GM12878 (cell line): ENCODE measurements around the gene SCAF8. TPM values are rescaled to one million over a fixed set of nuclear protein-coding genes. Genes with fewer than 3 reads are reported as not detected.
A peak's percentile ranks its signal among the peaks of the same experiment; 100 is the strongest.

ENCODE experiments used
- ATAC-seq: fragments of 200-7000 bp; cut with Tn5 transposase; 3 replicates; pipeline ENCODE4 v1.9.1; 2020; ENCODE audit warnings: mild to moderate bottlenecking, moderate library complexity
- BruUV-seq: library from RNA; stranded (reverse); fragments of 400-500 nt; replicated peaks from 2 replicates; lab custom pipeline; 2021; lab: Mats Ljungman, UMichigan
- CTCF ChIA-PET: fragments of 300-600 bp; sonication (Branson Sonifier 250); formaldehyde crosslinking; extraction: SDS; loops from one replicate; lab custom pipeline; 2021; ENCODE audit warnings: inconsistent platforms; lab: Yijun Ruan, JAX
- POLR2A ChIA-PET: fragments of 350-600 bp; formaldehyde crosslinking; extraction: SDS; loops from one replicate; lab custom pipeline; 2021; ENCODE audit warnings: inconsistent platforms; lab: Charles Lee
- RAD21 ChIA-PET: fragments of 300-600 bp; sonication (Branson Sonifier 250); formaldehyde crosslinking; loops from one replicate; lab custom pipeline; 2023; ENCODE audit warnings: antibody characterized with exemption; ENCODE audit not compliant: unreplicated experiment; lab: Charles Lee
- SMC1A ChIA-PET: fragments of 300-600 bp; sonication (Branson Sonifier 250); formaldehyde crosslinking; loops from one replicate; lab custom pipeline; 2023; ENCODE audit not compliant: unreplicated experiment, uncharacterized antibody; lab: Charles Lee
- DNase-seq: peaks from one replicate; pipeline ENCODE4 v3.0.0-alpha.2; 2011; ENCODE audit warnings: low read depth, low spot score
- FAIRE-seq: peaks from 3 replicates; lab custom pipeline; 2011; peaks lifted over from hg19 to GRCh38; lab: Jason Lieb, UNC
- H2AFZ ChIP-seq: 2 replicates; pipeline ENCODE4 v1.6.0; 2011; ENCODE audit warnings: low read depth, low read length, control low read depth; ENCODE audit not compliant: control insufficient read depth
- H3K27ac ChIP-seq: 2 replicates; pipeline ENCODE4 v1.5.1; 2011; ENCODE audit warnings: control low read depth; ENCODE audit not compliant: control insufficient read depth, insufficient read depth
- H3K27me3 ChIP-seq, 2 experiments: replicated peaks in 1 of 2; 2 replicates each; pipeline versions ENCODE4 v1.6.0 to v1.6.1; 2011; ENCODE audit warnings: low read length in 1 of 2; ENCODE audit not compliant: control insufficient read depth in 2 of 2, insufficient read depth in 2 of 2
- H3K36me3 ChIP-seq, 2 experiments: 2 replicates each; pipeline ENCODE4 v1.5.1; 2011; ENCODE audit warnings: low read length in 1 of 2; ENCODE audit not compliant: control insufficient read depth in 2 of 2, insufficient read depth in 2 of 2
- H3K4me1 ChIP-seq: 2 replicates; pipeline ENCODE4 v1.6.1; 2011; ENCODE audit warnings: mild to moderate bottlenecking, low read length, moderate library complexity, mixed read lengths; ENCODE audit not compliant: control insufficient read depth, insufficient read depth
- H3K4me2 ChIP-seq: 2 replicates; pipeline ENCODE4 v1.6.0; 2011; ENCODE audit warnings: control low read depth; ENCODE audit not compliant: control insufficient read depth, insufficient read depth
- H3K4me3 ChIP-seq: fragments of 200-600 bp; sonication (generic); 2 replicates; pipeline ENCODE4 v1.5.1; 2016
- H3K79me2 ChIP-seq: 2 replicates; pipeline ENCODE4 v1.6.0; 2011; ENCODE audit warnings: low read length; ENCODE audit not compliant: control insufficient read depth, insufficient read depth
- H3K9ac ChIP-seq: 2 replicates; pipeline ENCODE4 v1.8.0; 2011; ENCODE audit warnings: low read length, control low read depth, mixed read lengths; ENCODE audit not compliant: control insufficient read depth, insufficient read depth
- H3K9me3 ChIP-seq: replicated peaks from 3 replicates; pipeline ENCODE4 v1.5.1; 2011; ENCODE audit warnings: mild to moderate bottlenecking, low read length; ENCODE audit not compliant: control insufficient read depth, insufficient read depth
- H4K20me1 ChIP-seq: 2 replicates; pipeline ENCODE4 v1.6.0; 2011; ENCODE audit not compliant: control insufficient read depth, insufficient read depth
- ASH2L ChIP-seq: fragments of 300-600, 200-600 bp; sonication (generic); IDR thresholded peaks from 2 replicates; pipeline ENCODE4 v1.6.1; 2017; ENCODE audit warnings: low read depth, mild to moderate bottlenecking, borderline replicate concordance
- CBFB ChIP-seq: IDR thresholded peaks from 2 replicates; pipeline ENCODE4 v1.6.1; 2016; ENCODE audit warnings: antibody characterized with exemption, low read depth
- CHD2 ChIP-seq: IDR thresholded peaks from 2 replicates; pipeline ENCODE4 v1.6.1; 2011; ENCODE audit warnings: low read depth, low read length, improper control_type of control experiment, borderline replicate concordance
- LARP7 ChIP-seq: fragments of 450-650 bp; IDR thresholded peaks from 2 replicates; pipeline ENCODE4 v1.6.1; 2017; ENCODE audit warnings: mild to moderate bottlenecking
- PBX3 ChIP-seq: IDR thresholded peaks from 2 replicates; pipeline ENCODE4 v1.6.1; 2011; ENCODE audit warnings: mild to moderate bottlenecking, low read depth, low read length, moderate library complexity; ENCODE audit not compliant: insufficient replicate concordance
- SP1 ChIP-seq: IDR thresholded peaks from one replicate; pipeline ENCODE4 v1.6.1; 2011; ENCODE audit warnings: low read depth, low read length
- ZNF622 ChIP-seq: fragments of 450-650 bp; IDR thresholded peaks from 2 replicates; pipeline ENCODE4 v1.6.1; 2017; ENCODE audit warnings: mild to moderate bottlenecking, inconsistent platforms
- WGBS: methylation state at CpG from one replicate; pipeline ENCODE4 v1.1.6; 2016; ENCODE audit warnings: low lambda C conversion rate; ENCODE audit not compliant: insufficient replicate concordance, insufficient coverage; ENCODE audit errors: missing lambda C conversion rate; 5-methylcytosine and 5-hydroxymethylcytosine counted together
- in situ Hi-C: fragments of 300-500 bp; cut with MboI; formaldehyde crosslinking; loops from 9 replicates; pipeline ENCODE4 v1.14.3; 2018; ENCODE audit warnings: mixed read lengths
- intact Hi-C: fragments of 100-400 bp; cut with micrococcal nuclease; formaldehyde crosslinking; loops from one replicate; pipeline ENCODE4 v1.14.2; 2022; ENCODE audit not compliant: unreplicated experiment
- polyA plus RNA-seq, 11 experiments: library from polyadenylated mRNA; depleted of rRNA in 4 of 11; unstranded in 6 of 11; stranded (reverse) in 5 of 11; fragments of >200 nt; fragmentation: Nextera tagmentation in 4 of 11; fragmentation: Illumina TruSeq in 1 of 11; extraction: Ambion mirVana in 4 of 11; extraction: Trizol in 1 of 11; gene quantifications; 1 replicate in 1 of 11; 2 replicates in 10 of 11; pipeline versions ENCODE4 v1.2.1 to v1.2.3, GENCODE V29; 2011 to 2016; ENCODE audit warnings: inconsistent platforms in 2 of 11, missing spikeins in 2 of 11, low read depth in 1 of 11
- total RNA-seq, 4 experiments: library from RNA; depleted of rRNA in 3 of 4; stranded (reverse); fragments of >200 nt in 3 of 4; fragmentation: Illumina TruSeq in 1 of 4; extraction: Trizol in 1 of 4; gene quantifications; 2 replicates each; pipeline versions ENCODE4 v1.2.1 to v1.2.3, GENCODE V29; 2013 to 2021

The SCAF8 gene
- total and polyA plus RNA-seq, 10 of the 15 experiments (the other 5 are each of a cell fraction or from before 2014, with no cell fraction given): 8.1 to 28.8 (median 15.9) TPM

- FAIRE-seq: no peak
- POLR2A ChIA-PET: no interaction called here
- H3K36me3 ChIP-seq: no peaks in the 10 kb centered on the region; a peak in 1 of 4 replicates
These were observed 53.1 kb downstream of the SCAF8 start for GRCh38 chr6:154786144-154786868.

More at GRCh38 chr6:154786144-154786868, 53.1 kb downstream of the SCAF8 start:
- H3K4me3 ChIP-seq: no peak overlapping the region
- no peaks in the 10 kb centered on the region for H3K27me3 ChIP-seq
- RAD21 ChIA-PET: no interaction called here
- TF ChIP-seq CHD2: no peak
- no peak for TF ChIP-seq SP1
- TF ChIP-seq PBX3: no peak
- TF ChIP-seq ZNF622: no peak
- no peak for TF ChIP-seq CBFB
- no peak for TF ChIP-seq LARP7
- no peak for TF ChIP-seq ASH2L
- TF ChIP-seq, all 136 proteins: peak for 0
- Histone ChIP-seq H3K9me3 (no peaks in the 10 kb centered on the region), H3K79me2 (peaks cover 2% of the 10 kb centered on the region), H3K27ac (no peak overlapping the region), H4K20me1 (no peaks in the 10 kb centered on the region), H3K4me2 (no peak overlapping the region), H2AFZ (no peak overlapping the region), H3K4me1 (no peaks in the 10 kb centered on the region), H3K9ac (no peak overlapping the region)
- intact Hi-C loops: no loop called here
- 97% methylated on average over 9 of the region's 9 CpGs for WGBS
- DNase-seq: no peak
- SMC1A ChIA-PET: interaction anchor here (0.6 to 1.5 kb wide), 2 partner anchors 8 to 300 kb away, joined by 3 read pairs; no protein-coding TSS in a partner anchor
- TSS peak; percentile 2 for BruUV-seq
- ATAC-seq: no peak
- in situ Hi-C loops: no loop called here
- CTCF ChIA-PET: interaction anchor here (1.1 kb wide), 1 partner anchor 19 kb away, joined by 3 read pairs; no protein-coding TSS in a partner anchor
